Measurements from ENCODE around the gene SYNM.

GRCh38 chr15:99180964-99181306, 76.1 kb downstream of the SYNM start:
- TF ChIP-seq CREB1 (CRISPR knock-in tag; IDR thresholded peaks at IDR 0.05; ENCODE audit: low read depth) (no peak), REST (IDR thresholded peaks at IDR 0.05; ENCODE audit: unreplicated experiment) (no peak), CTCF (conservative IDR thresholded peaks at IDR 0.05; ENCODE audit: low read depth in 2 of 2) (no peak)
